Inflammatory macrophage treated with lipopolysaccharide for 1 hour (primary cell): Measurements from ENCODE around the gene TCF25.
"Not testable (repeated sequence)": the region's sequence is repeated elsewhere in the genome, so short reads cannot be mapped to it uniquely, and the experiment has no call there.

Source experiments
- DNase-seq, 2 donors: peaks; one replicate each; pipeline ENCODE4 v3.0.0-alpha.2; 2020 to 2022

Gene TCF25

DNA sequence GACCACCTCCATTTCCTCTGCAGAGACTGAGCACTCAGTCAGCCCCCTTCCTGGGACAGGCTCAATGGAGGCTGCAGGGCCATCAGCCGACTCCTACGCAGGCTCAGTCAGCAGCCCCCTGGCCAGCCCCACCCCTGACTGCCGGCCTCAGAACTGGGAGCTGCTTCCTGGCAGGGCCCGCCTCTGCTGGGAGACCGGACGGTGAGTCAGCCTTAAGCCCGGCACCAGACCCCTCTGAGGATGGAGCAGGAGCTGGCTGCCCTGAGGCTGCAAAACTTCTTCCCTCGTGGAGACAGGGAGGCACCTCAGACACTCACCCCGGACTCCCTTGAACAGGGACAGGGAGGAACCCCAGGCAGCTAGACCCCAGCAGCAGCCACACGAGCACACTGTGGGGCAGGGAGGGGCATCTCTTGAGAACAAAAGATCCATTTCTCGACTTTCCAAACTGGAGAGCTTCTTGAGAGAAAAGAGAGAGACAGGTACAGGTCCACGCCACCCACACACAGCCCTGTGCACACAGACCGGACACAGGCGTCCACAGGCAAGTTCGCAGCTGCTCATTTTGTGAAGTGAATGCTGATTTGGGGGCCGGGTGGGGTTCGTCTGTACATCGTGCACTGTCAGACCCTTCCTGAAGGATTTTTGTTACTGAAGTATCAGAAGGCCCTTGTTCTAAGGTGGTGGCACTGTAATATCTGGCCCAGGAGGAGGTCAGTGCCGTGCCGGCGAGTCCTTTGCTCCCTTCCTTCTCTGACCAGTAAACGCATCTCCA, 48.5 kb downstream of the TCF25 start:
- DNase-seq, result peak; percentile 39 to 57

DNA sequence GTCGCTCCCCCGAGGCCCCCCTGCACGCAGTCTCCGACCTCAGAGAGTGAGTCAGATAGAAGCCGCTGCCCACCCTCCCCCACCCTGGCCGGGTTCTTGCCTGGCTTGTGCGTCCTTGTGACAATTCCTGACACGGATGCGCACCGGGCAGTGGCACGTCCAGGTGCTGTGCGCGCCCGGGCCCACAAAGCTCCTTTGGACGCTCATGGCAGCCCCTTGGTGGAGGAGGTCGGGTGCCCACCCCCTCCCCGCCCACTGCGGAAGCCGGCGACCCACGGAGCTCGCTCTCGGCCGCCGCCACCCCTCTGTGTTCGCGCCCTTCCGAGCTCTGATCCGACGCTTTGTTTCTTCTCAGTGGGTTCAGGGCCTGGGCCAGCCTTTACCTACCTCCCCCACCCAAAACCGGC, 49.1 kb downstream of the TCF25 start:
- DNase-seq, result peak in 1 of 2 donors; percentile 20

- peak; percentile 45 to 53 for DNase-seq
These were observed 49.7 kb downstream of the TCF25 start, which contains the start of gene TUBB3 for GRCh38 chr16:89922884-89923639. TUBB3 (plus strand) TSS chr16:89923342; CDS start chr16:89923402, 60 bp downstream.

- no peak for DNase-seq
These were observed 50.4 kb downstream of the TCF25 start for GRCh38 chr16:89923640-89924296.

DNA sequence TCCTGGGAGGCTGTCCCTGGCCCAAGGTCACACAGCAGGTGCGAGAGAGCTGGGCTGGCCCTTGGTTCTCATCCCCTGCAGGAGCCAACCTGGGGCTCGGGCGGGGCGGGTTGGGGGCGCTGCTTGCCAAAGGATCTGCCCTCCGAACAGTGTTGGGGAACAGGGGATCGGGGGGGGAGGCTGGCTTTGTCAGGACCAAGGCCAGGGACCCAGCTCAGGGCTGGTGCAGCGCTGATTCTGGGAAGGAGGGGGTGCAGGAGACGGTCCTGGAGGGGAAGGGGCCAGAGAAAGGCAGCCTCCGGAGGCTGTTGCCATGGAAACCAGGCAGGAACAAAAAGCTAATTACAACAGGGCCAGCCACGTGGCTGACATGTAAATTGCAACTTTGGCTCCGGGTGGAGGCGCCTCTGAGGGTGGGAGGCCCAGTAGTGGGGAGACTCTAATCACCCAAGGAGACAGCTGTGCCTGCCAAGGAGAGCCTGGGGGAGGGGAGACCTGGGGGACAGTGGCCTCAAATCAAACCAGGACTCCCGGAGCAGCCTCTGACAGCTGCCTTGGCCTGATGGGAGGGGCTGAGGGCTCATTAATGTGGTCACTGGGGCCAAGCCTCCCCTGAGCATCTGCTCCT, 51.0 kb downstream of the TCF25 start:
- no peak for DNase-seq

DNA sequence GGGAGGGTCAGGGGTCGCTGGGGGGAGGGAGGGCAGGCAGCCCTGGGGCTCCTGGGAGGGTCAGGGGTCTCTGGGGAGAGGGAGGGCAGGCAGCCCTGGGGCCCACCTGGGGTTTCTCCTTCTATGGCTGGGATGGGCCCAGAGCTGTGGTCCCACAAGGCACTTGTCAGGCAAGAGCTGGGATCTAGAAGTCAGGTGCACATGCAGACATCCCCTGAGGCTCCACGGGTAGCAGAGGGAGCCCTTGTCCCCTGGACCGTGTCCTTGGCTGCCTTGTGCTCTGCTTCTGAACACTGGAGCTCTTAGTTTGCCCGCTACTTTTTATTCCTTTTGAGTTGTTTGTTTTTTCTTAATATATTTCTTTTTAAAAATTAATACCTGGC, 51.5 kb downstream of the TCF25 start:
- no peak for DNase-seq

DNA sequence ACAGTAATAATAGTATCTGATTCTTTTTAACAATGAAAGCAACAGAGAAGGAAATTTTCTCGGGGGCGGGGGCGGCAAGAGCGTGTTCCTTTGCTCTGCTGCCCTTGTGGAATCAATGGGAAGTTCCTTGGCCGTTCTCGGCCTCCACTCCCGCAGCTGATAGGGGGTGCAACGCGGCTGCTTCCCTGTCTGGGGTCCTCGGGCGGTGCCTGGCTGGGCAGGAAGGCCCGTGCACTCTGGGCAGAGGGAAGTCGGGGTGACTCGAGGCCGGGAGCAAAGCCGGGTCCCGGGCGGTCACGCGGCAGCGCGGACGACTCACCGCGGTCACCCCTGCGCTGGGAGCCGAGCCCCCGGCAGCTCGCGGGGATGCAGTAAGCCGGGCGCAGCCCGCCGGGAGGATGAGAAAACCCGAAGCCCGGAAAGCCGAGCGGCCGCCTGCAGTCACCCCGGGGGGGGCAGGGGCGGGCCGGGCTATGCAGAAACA, 52.2 kb downstream of the TCF25 start:
- peak; percentile 34 to 55 for DNase-seq

- DNase-seq, result no peak
These were observed 58.0 kb downstream of the TCF25 start for GRCh38 chr16:89931305-89931896.

DNA sequence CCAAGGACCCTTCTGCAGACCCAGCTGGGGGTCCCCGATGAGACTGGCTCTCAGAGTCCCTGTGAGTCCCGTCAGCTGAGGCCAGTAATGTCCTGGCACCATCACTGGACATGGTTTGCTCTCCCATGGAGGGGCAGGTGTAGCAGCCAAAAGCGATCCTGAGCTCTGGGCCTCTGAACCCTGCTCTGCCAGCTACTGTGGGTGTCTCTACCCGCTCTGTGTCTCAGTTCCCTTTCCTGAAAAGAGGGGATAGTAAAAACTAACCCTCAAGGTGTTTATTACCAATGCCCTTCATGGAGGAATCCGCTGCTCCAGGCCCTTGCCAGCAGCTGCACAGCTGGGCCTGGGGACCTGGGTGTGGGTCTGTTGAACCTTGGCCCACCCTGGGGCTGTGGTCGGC, 58.6 kb downstream of the TCF25 start:
- no peak for DNase-seq

DNA sequence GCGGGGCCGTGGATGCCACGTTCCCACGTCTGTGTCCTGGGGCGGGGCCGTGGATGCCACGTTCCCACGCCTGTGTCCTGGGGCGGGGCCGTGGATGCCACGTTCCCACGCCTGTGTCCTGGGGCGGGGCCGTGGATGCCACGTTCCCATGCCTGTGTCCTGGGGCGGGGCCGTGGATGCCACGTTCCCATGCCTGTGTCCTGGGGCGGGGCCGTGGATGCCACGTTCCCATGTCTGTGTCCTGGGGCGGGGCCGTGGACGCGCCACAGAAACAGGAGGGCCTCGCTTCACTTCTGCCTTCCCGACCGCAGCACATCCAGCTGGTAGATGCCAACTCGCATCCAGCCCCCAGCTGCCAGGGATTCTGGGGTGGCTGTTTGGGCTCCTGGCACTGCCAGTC, 60.6 kb downstream of the TCF25 start:
- not testable (repeated sequence) for DNase-seq

- no peak for DNase-seq
These were observed 61.5 kb downstream of the TCF25 start for GRCh38 chr16:89934611-89935553.

GRCh38 chr16:89935620-89936019, 62.2 kb downstream of the TCF25 start:
- DNase-seq, result not testable (repeated sequence)

DNA sequence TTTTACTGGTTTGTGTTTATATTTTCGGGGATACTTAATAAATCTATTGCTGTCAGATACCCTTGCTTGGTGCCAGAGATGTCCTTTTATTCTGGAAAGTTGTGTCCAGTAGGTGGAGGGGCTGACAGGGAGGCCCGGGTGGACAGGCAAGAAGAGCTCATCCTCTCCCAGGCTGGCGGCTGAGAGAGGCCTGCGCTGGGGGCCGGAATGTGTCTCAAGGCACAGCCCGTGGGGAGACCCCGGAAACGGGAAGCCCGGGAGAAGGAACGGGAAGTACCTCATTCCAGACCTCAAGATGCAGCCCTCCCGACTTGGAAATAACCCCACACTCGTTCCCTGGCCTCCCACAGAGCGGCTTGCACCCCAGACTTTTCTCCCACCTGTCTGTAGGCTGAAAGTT, 62.6 kb downstream of the TCF25 start:
- no peak for DNase-seq

GRCh38 chr16:89936508-89936907, 63.1 kb downstream of the TCF25 start:
- DNase-seq, result no peak

- no peak for DNase-seq
These were observed 63.6 kb downstream of the TCF25 start for GRCh38 chr16:89936981-89937380.

DNA sequence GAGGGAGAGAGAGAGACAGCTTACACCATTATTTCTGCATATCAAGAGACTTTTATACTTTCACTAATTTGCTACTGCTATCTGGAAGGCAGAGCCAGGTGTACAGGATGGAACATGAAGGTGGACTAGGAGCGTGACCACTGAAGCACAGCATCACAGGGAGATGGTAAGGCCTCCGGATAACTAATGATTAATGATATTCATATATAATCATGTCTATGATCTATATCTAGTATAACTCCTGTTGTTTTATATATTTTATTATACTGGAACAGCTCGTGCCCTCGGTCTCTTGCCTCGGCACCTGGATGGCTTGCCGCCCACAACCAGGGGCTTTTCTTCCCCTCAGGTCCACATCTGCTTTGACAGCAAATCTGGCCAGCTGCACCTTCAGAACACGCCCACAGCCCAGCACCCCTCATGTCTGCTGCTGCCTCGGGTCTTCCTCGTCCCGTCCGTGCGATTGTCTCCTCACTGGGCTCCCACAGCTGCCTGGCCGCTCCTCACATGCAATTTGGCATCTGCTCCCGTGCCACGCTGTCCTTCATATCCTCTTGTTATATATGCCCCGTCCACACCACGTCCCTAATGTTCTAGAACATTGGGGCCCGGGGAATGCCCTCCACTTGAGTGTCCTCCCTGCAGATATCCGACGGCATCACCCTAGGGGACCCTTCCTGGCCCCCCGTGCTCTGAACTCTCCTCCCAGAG, 64.9 kb downstream of the TCF25 start:
- no peak for DNase-seq

DNA sequence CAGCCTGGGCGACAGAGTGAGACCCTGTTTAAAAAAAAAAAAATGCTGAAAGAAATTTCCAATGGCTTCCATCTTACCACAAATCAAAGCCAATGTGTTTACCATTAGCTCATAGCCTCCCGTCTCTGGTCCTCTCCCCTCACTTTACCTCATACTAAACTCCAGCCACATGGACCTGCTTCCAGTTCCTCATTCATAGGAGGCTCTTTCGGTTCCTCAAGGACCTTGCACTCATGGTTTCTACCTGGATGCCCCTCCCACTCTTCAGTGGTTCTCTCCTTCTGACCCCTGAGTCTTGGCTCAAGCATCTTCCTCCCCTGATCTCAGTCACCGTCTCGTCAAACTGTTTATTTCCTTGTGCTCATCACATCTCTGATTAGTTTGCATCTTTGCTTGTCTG, 71.4 kb downstream of the TCF25 start:
- DNase-seq, result no peak

- DNase-seq, result no peak
These were observed 72.3 kb downstream of the TCF25 start for GRCh38 chr16:89945654-89946053.

DNA sequence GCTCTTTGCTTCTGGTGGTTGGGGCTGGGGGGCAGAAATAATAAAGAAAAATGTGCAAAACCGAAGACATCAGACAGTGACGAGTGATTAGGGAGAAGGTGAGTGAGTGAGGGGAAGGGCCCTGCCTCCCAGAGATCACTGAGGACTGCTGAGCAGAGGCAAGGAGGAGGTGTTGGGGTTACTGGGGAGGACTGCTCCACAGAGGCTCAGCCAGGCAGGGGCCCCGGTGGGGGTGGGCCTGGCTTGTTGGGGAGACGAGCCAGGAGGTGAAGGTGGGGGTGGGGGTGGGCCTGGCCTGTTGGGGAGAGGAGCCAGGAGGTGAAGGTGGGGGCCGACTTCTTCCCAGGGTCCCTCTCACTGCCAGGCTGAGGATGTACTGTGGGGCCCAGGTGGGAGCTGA, 73.1 kb downstream of the TCF25 start:
- no peak for DNase-seq

DNA sequence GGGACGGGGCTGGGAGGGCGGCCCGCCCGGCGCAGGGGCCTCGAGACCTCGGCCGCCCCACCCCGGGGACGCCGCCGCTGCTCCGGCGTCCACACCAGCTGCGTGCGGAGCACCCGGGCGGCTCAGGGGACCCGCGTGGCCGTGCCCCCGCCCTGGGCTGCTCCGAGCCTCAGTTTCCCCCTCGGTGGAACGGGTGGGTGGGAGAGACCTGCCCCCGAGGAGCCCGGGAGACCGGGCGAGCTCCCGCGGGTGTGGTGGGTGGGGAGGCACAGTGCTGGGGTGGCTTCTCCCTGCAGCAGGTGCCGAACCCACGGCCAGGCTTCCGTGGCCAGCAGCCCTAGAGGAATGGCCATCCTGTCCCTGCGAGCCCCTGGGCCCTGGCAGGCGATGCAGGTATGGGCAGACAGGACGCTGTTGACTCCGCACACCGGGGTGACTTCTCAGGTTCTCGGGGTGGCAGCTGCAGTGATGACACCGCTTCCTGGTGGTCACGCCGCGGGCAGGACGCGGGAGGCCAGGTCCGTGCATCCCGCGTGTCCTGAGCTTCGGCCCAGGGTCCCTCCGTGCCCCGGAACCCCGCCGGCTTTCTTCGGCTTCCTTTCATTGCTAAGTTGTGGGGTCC, 75.8 kb downstream of the TCF25 start:
- DNase-seq, result no peak
